SH-SY5Y (cell line): ENCODE data around the gene LRCH1.

Experiments used
- GATA2 ChIP-seq: IDR thresholded peaks from 2 replicates; pipeline ENCODE4 v1.6.1; 2011; ENCODE audit warnings: mild to moderate bottlenecking, low read depth, low read length
- GATA3 ChIP-seq: IDR thresholded peaks from 2 replicates; pipeline ENCODE4 v1.6.1; 2011; ENCODE audit warnings: low read depth, mild to moderate bottlenecking, low read length, moderate library complexity

Gene LRCH1

DNA sequence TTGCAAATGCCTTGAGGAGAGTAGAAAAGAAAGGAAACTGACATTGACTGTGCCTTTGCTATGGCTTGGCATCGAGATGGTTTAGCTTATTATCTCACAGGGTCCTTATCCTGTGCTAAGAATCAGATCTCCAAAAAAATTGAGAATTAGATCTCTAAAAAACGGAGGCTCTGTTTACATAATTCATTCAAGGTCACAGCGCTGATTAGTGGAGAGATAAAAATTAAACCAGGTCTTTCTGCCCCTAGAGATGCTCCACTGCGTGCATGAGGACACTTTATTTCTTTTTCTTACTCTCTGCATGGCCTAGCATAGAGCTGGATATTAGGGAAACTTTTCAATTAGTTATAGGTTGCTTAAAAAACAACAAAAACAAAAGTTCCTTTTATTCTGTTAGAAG, 17.3 kb downstream of the LRCH1 start:
- TF ChIP-seq GATA2 (peak; percentile 60; the same call in 1 of the 2 replicates), GATA3 (peak; percentile 68)

- TF ChIP-seq GATA2 (no peak), GATA3 (no peak)
These were observed 18.4 kb downstream of the LRCH1 start for GRCh38 chr13:46571189-46571908.

DNA sequence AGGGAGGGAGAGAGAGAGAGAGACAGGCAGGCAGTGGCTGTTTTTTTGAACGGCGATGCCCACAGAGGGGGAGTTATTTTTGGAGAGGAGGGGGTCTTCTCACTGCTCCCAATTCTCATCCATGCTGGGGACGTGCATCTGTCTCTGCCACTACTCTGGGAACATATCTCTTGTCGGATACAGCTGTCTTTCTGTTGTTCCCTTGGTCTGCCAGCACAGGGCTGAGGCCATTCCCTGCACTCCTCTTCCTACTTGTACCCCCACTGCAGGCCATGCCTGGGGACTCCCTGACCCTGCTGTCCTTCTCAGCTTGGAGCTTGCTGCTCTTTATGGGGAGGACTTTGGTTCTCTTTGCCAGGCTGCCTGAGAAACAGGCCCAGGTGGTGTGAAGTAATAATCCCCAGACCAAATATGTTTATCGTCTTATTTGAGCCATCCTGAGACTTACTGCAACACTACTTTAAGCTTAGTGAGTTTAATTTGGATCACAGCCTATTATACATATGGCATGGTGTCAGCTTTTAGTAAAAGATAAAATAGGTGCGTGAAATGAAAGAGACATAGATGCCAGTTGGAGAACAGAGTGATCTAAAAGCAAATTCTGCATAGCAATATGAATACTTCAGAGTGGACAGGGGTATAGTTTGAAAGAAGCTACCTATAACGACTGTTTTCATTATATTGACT, 19.1 kb downstream of the LRCH1 start:
- TF ChIP-seq GATA2, result no peak
- TF ChIP-seq GATA3, result no peak

GRCh38 chr13:46572752-46573431, 19.9 kb downstream of the LRCH1 start:
- TF ChIP-seq GATA2, result no peak
- TF ChIP-seq GATA3, result no peak

- TF ChIP-seq GATA2 (no peak), GATA3 (no peak)
These were observed 22.4 kb downstream of the LRCH1 start for GRCh38 chr13:46575301-46575771.

DNA sequence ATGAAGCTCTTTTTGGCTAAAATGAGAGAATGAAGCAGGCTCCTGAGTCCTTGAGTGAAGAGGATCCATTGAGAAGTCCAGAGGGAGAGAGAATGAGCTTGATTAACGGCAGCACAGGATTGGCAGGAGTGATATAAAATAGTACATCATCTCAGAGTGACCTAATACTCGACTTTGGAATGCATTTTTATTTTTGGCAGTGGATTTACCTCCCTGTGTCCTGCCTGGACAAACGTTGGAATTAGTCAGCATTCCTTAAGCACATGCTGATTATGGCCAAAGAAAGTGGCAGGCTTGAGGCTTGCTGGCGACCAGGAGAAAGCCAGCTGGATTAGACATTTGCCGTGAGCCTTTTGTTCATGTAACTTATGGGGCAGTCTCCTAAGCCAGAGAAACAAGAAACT, 22.9 kb downstream of the LRCH1 start:
- TF ChIP-seq GATA2 (no peak), GATA3 (no peak)

DNA sequence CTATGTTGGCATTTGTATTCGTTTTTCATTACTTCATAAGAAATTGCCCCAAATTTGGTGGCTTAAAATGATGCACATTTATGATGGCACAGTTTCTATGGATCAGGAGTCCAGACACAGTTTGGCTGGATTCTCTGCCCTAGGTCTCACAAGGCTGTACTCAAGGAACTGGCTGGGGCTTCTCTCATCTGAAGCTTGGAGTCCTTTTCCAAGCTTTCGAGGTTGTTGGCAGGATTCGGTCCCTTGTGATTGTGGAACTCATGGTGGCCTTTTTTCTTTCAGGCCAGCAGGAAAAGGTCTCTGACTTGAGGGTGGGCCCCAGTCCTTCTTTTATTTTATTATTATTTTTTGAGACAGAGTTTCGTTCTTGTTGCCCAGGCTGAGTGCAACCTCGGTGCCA, 23.8 kb downstream of the LRCH1 start:
- TF ChIP-seq GATA2 (no peak), GATA3 (no peak)

- TF ChIP-seq GATA3 (no peak), GATA2 (no peak)
These were observed 25.0 kb downstream of the LRCH1 start for GRCh38 chr13:46577696-46578589.

DNA sequence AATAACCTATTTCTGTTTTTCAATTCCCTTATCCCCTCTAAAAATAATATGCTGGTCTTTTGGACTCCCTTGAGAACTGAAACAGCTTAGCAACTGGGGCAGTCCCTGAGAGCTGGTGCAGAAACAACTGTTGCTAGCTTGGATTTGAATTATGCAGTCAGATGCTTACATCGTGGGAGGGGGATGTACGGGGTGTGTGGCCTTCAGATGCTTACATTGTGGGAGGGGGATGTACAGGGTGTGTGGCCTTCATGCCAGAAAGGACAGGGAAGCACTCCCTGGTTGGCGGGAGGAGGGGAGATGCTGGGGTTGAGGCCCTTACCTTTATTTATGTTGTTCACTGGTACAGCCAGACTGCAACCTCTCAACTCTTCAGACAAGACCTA, 25.6 kb downstream of the LRCH1 start:
- TF ChIP-seq GATA2 (no peak), GATA3 (no peak)

DNA sequence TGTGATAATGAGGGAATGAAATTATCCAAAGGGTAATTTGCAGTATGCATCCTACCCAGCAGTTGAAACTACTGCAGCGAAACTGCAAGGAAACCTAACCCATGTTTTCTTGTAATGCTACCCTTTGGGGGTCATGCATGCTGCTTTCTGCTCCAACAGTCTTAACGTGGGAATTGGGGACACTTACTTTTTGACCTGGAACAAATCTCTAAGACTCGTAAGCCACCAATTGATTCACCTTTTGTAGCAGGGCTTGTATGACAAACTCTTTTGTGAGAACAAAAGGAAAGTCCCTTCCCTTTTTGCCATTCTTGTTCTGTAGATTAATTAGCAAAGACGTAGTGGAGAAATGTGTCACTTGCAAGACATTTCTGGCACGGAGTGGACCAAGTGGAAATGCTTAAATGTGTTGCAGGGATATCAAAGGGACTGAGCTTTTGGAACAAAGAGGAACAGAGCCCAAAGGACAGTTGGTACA, 27.4 kb downstream of the LRCH1 start:
- TF ChIP-seq GATA3, result no peak
- TF ChIP-seq GATA2, result no peak

DNA sequence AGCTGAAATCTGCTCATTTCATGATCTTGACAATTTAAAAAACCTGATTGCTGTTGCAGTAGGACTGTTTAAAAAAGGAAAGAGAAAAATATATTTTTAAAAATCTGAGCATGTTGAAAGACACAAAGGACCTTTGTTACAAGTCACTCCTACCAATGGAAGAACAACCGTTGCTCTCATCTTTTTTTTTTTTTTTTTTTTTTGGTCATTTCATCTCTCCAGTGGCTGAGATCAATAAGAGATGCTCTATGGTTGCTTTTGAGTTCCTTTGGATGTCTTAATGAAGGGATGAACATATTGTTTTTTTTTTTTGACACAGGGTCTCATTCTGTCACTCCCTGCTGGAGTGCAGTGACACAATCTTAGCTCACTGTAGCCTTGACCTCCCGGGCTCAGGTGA, 29.2 kb downstream of the LRCH1 start:
- TF ChIP-seq GATA3, result no peak
- TF ChIP-seq GATA2, result no peak

GRCh38 chr13:46586751-46587514, 34.0 kb downstream of the LRCH1 start:
- TF ChIP-seq GATA2 (no peak), GATA3 (no peak)

- TF ChIP-seq GATA2 (no peak), GATA3 (no peak)
These were observed 34.9 kb downstream of the LRCH1 start for GRCh38 chr13:46587807-46588418.
